GM18867 (cell line): ENCODE measurements around the gene LDB2.

Experiments used
- ATAC-seq: cut with Tn5 transposase; IDR thresholded peaks from one replicate; pipeline ENCODE4 v1.9.1; 2021; ENCODE audit warnings: mild to moderate bottlenecking, moderate library complexity; ENCODE audit not compliant: unreplicated experiment

LDB2 gene

GRCh38 chr4:16516796-16517439, 381.5 kb downstream of the LDB2 start:
- no peak for ATAC-seq

DNA sequence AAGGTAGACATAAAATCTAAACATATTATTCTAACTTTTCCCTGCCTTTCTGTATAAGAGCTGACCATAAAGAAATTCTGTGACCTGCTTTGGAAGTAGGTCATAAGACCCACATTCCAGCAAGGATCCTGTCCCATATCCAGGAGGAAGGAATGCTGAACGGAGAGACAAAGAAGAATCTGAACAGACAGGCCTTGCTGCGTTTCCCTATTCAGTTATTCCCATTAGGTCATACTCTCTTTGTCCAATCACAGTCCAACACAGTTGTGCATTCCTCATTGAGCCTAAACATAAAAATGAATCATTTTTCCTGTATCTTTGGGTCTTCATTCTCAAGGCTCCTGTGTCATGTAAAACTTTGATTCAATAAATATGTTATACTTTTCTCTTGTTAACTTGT, 384.6 kb downstream of the LDB2 start:
- no peak for ATAC-seq

DNA sequence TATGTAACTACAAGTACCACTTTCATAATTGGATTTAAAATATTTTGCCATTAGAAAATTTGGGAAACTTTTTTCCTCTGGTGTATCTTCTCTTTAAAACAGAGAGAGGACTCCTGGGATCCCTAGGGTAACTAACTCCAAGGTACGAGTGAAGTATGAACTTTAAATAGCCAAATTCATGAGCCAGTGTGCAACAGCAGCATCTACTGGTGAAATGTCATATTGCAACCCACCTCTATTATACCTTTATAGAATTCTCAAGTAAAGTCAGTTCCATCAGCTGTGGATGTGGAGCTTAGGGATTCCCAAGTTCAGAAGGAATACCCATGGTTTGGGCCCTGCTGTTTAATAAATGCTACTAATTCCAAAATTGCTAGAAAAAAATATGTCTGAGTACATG, 389.5 kb downstream of the LDB2 start:
- no peak for ATAC-seq

DNA sequence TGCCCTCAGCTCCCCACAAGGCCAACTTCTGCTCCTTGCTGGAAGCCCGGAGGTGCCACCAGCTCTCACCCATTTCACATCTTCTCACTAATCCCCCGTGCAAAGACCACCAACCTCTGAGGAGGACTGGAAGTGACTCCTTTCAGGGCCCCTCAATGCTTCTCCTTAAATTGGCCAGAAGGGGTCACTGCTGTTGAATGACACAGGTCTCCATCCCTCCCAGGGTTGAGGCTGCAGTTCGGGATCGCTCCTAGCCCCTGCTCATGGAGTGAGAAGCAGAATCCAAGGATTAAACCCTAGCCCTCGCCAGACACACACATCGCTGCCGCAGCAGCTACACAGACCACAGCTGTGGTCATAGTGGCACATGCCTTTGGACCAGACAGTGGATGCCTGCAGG, 392.7 kb downstream of the LDB2 start:
- ATAC-seq: no peak

DNA sequence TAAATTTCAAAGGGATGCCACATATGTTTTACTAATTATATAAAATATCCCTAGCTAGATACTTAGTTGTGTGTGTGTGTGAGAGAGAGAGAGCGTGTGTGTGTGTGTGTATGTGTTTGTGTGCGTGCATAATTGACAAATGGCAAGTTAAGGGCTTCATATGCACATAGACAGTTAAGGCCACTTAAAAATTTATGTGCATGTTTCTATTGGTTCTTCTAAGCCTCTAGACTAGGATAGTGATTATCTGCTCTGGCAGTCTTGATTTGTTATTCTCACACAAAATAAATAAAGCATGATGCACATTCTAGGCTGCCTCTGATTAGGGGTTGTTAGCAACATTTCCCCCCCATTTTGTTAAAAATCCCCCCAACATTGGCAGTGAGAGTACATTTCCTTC, 393.2 kb downstream of the LDB2 start:
- no peak for ATAC-seq

DNA sequence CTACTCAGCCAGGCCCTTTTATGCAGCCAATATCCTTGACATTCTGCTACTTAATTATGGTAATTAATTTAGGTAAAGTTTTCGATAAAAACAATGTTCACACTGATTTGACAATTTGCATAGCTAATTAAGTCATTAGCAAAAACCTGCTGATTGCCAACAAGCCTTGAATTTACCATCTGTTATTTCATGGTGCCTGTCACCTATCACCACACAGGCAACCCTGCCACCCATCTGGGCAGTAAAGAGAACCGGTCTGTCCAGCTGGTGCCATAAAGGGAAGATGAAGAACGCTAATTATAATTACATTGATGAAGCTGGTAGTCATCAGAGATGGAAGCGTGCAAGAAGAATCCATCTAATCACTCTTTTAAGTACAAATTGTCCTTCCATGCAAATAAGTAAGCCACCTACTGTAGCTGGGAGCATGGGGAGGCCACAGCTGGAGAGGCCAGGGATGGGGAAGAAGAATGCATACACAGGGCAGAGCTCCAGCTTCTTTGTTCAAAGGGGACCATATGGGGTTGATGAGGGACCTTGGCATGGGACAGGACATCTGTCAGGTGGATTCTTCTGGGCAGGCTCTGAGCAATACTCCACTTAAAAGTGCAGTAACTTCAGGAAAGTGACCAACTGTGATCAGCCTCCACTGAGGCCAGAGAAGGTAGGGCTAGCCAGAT, 394.9 kb downstream of the LDB2 start:
- no peak for ATAC-seq

DNA sequence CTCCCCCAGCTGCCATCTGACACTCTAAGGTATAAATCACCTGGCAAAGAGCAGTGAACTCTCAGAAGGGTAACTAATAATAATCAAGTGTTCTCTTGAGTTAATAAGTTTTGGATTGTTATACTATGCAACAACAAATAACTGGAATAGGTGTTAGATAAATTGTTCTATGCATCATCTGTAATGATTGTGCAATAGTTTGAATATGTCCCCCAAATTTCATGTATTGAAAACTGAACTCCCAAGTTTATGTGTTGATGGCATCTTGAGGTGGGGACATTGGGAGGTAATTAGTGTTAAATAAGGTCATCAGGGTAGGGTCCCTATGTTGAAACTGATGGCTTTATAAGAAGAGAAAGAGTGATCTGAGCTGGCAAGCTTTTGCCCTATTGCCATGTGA, 399.5 kb downstream of the LDB2 start:
- no peak for ATAC-seq

GRCh38 chr4:16496501-16496900, 401.9 kb downstream of the LDB2 start:
- ATAC-seq: no peak

DNA sequence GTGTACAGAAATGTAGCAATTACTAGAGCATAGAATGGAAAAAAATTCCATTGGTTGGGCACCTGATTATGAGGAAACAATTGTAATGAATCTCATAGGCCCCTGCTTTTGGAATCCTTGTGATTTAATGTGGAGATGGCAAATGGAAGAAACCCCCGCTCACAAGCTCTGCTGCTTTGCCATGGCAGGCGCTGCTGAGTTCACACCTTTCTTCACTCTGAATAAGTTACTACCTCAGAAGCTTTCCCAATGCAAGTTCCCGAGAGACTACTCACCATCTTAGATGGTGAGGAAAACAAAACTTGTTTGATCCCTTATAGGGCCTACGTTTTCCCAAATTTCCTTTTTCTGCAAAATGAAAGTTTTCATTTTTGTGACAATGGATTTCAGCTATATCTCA, 405.6 kb downstream of the LDB2 start:
- no peak for ATAC-seq

- ATAC-seq: no peak
Observed at GRCh38 chr4:16489226-16489625, 409.2 kb downstream of the LDB2 start.

DNA sequence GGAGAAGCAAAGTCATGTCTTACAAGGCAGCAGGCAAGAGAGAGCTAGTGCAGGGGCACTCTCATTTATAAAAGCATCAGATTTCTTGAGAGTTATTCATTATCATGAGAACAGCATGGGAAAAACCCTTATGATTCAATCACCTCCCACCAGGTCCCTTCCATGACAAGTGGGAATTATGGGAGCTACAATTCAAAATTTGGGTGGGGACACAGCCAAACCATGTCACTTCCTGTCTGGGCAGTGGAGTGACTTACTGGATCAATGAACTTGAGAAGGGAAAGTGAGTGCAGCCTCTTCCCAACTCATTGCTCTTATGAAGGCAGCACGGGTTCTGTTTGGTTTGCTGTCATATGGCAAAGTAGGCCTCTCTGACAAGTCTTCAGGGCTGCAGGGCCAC, 410.4 kb downstream of the LDB2 start:
- ATAC-seq: no peak

- ATAC-seq: no peak
Observed at GRCh38 chr4:16484711-16485110, 413.7 kb downstream of the LDB2 start.

DNA sequence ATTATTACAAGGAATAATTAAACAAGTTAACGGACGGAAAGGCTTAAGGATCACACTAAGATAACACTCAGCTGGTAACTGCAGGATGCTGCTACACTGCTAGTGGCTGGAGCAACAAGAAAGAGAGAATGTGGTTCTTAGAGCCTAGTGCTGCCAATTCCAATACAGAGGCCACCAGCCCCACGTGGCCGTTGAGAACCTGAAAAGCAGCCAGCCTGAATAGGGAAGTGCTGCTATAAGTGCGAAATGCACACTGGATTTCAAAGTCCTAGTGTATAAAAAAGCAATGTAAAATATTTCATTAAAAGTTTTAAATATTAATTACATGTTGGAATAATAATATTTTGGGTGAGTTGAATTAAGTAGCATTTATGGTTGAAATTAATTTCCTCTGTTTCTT, 414.9 kb downstream of the LDB2 start:
- ATAC-seq: no peak

DNA sequence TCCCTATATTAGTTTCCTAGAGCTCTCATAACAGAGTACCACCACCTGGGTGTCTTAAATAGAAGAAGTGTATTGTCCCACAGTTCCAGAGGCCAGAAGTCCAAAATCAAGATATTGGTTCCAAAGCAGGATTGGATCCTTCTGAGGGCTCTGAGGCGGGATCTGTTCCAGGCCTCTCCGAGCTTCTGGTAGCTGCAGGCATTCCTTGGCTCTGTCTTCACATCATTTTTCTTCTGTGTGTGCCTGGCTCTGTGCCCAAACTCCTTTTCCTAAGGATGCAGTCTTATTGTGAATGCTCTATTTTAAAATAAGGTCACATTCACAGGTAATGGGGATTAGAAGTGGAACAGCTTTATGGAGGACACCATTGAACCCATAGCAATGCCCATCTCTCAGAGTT, 418.4 kb downstream of the LDB2 start:
- no peak for ATAC-seq

- no peak for ATAC-seq
Observed at GRCh38 chr4:16472537-16472936, 425.9 kb downstream of the LDB2 start.

GRCh38 chr4:16467061-16467460, 431.4 kb downstream of the LDB2 start:
- ATAC-seq: no peak

DNA sequence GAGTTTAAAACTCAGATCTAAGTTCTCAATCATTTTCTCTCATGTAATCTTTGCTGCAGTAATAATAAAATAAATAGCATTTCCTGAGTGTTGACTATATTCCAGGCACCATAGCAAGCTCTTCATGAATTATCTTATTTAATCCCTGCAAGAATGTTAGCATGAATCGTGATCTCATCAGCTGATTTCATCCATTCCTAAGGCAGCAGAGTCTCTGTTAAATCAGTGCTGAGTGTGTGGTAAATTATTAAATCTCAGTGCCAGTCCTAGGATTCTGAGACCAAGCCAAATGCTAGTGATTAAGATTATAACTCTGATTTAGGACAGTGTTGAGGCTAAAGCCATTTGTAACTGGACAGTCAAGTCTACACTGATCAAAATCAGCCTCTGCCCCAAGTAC, 431.9 kb downstream of the LDB2 start:
- ATAC-seq: no peak

DNA sequence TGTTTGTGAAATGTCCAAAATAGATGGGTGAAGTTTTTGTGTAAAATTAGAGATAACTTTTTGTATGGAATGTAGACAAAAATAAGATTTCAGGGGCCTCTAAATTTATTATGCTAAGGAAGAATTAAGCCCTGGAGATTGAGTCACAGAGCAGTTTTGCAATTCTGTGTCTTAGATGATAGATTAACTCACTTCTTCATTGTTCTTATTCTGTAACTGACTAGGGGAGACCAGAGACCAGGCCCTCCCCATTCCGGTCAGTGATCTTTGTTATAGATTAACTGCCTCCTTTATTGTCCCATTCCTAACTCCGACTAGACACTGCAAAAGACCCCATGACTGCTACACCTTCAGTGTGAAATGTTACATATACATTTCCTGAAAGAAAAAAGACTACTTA, 433.8 kb downstream of the LDB2 start:
- ATAC-seq: no peak

GRCh38 chr4:16462656-16463055, 435.8 kb downstream of the LDB2 start:
- no peak for ATAC-seq

GRCh38 chr4:16461362-16461761, 437.1 kb downstream of the LDB2 start:
- no peak for ATAC-seq

DNA sequence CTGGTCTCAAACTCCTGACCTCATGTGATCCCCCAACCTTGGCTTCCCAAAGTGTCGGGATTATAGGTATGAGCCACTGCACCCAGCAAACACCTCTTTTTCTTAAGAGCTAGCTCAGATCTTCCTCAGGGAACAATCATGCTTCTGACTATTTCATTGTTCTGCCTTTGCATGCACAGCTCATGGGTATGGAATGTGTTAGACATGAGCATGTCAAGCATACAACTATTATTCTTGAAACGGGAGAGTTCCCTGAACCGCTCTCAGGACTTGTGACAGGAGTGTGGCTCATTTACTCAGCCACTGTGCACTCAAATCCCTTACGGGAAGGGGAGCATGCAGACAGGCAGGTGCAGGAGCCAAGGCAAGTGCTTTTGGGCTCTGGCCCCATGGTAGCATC, 440.5 kb downstream of the LDB2 start:
- no peak for ATAC-seq
